Measurements from ENCODE around the gene PAM16.

PAM16 gene

DNA sequence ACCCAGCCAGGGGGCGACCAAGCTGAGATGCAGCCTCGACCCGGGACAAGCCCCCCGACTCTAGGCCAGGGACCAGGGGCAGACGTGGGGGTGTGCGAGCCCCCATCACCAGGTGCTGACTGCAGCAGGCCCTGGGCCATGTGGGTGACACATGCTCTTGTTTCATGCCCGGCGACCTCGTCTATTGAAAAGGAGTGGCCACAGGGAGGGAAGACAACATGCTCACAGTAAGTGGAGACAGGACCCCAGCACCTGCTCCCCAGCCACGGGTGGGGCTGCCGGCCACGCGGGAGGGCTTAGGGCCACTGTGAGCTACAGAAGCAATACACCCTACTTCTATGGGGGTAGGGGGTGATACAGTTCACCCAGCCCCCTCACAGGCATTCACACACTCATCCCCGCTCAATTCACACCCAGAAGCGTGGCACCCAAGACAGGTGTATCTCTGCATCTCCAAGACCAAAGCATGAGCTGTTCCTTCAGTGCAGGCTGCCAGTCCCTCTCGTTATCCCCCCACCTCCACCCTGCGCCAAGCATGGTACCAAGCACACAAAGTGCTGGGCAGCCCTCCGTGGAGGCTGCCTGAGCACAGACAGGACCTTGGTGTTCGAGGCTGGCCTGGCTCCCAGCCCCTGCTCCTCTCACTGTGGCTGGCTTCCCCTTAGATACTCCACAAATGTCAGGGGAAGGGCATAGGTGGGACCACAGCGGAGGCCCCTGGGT, 34.1 kb upstream of the PAM16 start:
- no peak for DNase-seq
- in situ Hi-C loops (cut with HindIII; ENCODE audit: low pct_ligation_motif_present, low pct_unique_long_range_greater_than_20kb, low sequenced_read_pairs) = no loop called here

DNA sequence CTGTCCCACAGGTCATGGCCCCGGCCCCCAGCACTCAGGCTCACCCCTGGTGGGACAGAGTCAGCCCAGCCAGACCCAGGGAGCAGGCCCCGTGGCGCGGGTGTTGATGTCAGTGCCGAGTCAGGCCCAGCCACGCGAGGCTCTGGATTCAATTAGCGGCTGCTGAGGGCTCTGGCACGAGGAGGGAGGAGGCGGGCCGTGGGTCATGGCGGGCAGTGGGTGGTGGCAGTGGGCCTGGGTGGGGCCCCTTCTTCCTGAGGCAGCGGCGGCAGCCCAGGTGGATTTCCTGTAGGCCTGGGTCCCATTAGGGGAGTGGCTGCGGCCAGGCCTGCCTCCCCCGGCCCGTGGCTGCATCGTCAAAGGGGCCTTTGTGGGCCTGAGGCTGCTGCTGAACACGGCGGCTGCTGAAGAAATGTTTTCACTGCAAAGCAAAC, 33.4 kb upstream of the PAM16 start:
- no peak for DNase-seq
- in situ Hi-C loops (cut with HindIII; ENCODE audit: low pct_ligation_motif_present, low pct_unique_long_range_greater_than_20kb, low sequenced_read_pairs) = no loop called here

DNA sequence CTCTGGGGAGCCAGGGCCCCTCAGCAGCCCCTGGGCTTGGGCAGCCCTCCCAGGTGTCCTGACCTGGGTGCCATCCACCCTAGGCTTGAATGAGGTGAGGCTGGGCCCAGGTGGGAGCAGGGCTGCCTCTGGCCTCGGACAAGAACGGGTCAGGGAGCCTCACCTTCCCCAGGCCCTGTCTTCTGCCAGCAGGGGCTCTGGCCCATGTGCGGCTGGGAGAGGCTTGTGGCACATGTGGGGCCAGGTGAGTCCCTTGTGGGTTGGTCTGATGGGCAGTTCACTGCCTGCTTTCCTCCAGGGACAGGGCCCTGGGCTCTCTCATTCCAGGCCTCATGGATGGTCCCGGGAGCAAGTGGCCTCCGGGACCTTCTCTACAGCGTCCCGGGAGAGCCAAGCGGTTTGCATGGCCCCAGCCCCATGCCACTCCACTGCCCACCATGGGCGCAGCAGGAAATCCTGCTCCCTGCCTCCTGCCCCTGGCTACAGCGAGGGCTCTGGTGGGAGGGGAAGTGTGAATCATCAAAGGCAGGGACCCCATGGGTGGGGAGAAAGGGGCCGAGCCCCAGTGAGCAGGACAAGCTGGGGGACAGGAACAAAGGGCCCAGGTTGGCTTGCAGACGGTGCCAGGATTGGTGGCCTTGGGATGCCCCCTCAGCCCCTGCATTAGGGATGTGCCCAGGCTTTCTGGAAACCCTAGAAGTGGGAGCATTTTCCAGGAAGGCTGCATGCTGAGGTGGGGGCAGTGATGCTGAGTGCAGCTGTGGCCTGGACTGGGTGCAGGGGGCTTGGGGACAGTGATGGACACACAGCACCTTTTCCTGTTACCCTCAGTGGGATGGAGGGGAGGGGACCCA, 32.7 kb upstream of the PAM16 start:
- no peak for DNase-seq
- in situ Hi-C loops (cut with HindIII; ENCODE audit: low pct_ligation_motif_present, low pct_unique_long_range_greater_than_20kb, low sequenced_read_pairs) = no loop called here

DNA sequence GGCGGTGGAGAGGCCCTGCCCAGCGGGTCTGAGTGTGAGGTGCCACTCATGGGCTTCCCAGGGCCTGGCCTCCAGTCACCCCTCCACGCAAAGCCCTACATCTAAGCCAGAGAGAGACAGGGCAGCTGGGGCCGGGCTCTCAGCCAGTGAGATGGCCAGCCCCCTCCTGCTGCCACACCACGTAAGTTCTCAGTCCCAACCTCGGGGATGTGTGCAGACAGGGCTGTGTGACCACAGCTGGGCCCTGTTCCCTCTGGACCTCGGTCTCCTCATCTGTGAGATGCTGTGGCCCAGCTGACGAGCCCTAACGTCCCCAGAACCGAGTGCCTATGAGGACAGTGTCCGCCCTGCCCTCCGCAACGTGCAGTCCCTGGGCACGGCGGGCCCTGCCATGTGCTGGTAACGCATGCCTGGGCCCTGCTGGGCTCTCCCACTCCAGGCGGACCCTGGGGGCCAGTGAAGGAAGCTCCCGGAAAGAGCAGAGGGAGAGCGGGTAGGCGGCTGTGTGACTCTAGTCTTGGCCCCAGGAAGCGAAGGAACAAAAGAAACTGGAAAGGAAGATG, 31.8 kb upstream of the PAM16 start:
- DNase-seq = no peak
- in situ Hi-C loops (cut with HindIII; ENCODE audit: low pct_ligation_motif_present, low pct_unique_long_range_greater_than_20kb, low sequenced_read_pairs) = no loop called here

DNA sequence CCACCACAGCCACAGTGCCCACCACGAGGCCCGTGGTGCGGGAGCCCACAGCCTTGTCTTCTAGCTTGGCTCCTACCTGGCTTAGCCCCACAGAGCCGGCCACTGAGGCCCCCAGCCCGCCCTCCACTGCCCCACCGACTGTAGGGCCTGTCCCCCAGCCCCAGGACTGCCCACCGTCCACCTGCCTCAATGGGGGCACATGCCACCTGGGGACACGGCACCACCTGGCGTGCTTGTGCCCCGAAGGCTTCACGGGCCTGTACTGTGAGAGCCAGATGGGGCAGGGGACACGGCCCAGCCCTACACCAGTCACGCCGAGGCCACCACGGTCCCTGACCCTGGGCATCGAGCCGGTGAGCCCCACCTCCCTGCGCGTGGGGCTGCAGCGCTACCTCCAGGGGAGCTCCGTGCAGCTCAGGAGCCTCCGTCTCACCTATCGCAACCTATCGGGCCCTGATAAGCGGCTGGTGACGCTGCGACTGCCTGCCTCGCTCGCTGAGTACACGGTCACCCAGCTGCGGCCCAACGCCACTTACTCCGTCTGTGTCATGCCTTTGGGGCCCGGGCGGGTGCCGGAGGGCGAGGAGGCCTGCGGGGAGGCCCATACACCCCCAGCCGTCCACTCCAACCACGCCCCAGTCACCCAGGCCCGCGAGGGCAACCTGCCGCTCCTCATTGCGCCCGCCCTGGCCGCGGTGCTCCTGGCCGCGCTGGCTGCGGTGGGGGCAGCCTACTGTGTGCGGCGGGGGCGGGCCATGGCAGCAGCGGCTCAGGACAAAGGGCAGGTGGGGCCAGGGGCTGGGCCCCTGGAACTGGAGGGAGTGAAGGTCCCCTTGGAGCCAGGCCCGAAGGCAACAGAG, 31.0 kb upstream of the PAM16 start:
- no peak for DNase-seq

DNA sequence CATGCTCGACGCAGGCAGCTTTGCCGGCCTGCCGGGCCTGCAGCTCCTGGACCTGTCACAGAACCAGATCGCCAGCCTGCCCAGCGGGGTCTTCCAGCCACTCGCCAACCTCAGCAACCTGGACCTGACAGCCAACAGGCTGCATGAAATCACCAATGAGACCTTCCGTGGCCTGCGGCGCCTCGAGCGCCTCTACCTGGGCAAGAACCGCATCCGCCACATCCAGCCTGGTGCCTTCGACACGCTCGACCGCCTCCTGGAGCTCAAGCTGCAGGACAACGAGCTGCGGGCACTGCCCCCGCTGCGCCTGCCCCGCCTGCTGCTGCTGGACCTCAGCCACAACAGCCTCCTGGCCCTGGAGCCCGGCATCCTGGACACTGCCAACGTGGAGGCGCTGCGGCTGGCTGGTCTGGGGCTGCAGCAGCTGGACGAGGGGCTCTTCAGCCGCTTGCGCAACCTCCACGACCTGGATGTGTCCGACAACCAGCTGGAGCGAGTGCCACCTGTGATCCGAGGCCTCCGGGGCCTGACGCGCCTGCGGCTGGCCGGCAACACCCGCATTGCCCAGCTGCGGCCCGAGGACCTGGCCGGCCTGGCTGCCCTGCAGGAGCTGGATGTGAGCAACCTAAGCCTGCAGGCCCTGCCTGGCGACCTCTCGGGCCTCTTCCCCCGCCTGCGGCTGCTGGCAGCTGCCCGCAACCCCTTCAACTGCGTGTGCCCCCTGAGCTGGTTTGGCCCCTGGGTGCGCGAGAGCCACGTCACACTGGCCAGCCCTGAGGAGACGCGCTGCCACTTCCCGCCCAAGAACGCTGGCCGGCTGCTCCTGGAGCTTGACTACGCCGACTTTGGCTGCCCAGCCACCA, 30.2 kb upstream of the PAM16 start:
- in situ Hi-C loops (cut with HindIII; ENCODE audit: low pct_ligation_motif_present, low pct_unique_long_range_greater_than_20kb, low sequenced_read_pairs) = no loop called here
- DNase-seq = no peak

More for the DNA sequence above, 31.0 kb upstream of the PAM16 start:
- in situ Hi-C loops (cut with HindIII; ENCODE audit: low pct_ligation_motif_present, low pct_unique_long_range_greater_than_20kb, low sequenced_read_pairs) = no loop called here

DNA sequence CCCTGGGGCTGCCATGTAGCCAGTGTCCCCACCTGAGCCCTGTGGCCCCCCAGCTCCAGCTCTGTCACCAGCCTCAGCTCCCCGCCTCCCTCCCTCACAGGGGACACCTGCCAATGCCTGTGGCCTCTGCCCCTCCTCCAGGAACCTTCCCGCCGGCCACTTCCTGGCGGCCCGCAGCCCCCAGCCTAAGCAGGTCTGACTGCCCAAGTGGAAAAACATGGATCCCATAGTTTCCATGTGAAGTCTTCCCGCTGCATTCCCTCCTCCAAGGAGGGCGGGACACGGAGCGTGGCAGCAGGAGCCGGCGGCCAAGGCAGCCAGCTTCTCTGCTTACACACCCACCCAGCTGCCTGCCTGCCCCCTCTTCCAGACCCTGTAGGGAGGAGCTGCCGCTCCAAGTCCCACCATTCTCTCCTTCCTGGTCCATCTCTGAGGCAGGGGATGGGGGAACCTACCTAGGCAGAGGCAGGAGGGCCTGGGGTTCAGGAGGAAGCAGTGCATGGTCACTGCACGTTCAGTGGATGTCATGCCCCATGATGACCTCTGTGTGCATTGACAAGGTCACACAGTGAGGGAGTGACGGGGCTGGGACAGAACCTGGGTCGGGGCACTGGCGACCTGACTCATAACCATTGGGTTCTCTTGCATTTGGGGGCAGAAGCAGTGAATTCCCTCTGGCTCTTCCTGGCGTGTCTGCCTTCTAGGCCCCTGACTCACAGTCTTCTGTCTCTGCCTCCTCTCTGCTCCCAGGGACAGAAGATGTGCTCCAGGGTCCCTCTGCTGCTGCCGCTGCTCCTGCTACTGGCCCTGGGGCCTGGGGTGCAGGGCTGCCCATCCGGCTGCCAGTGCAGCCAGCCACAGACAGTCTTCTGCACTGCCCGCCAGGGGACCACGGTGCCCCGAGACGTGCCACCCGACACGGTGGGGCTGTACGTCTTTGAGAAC, 29.3 kb upstream of the PAM16 start:
- DNase-seq = no peak
- in situ Hi-C loops (cut with HindIII; ENCODE audit: low pct_ligation_motif_present, low pct_unique_long_range_greater_than_20kb, low sequenced_read_pairs) = no loop called here

DNA sequence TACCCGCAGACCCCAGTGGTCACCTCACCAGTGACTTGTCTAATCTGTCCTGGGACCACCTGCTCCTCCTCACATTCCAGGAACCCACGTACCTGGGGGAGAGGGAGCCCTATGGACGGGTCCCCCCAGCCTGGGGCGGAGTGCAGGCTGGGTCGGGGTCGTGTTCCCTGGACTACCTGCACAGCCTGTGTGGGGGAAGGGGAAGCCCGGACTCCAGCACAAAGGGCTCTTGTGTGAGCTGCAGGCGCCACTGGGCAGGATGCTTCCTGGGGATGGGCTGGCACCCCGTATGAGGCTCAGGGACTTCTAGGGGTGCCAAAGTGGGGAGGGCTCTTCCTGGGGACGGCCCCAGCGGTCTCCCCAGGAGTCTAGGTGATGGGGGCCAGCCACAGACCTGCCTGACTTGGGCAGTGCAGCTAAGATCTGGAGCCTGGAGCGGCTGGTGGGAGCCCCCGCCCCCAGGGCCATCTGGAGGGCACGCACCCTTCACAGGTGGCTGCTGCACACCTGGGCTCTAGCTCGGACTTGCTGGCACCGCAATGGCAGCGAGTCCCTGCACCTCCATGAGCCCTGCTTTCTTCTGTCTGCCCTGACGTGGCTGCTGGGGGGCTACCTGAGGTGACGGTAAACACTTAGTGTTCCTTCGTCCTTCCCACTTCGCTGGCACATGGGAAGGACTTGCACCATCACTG, 28.0 kb upstream of the PAM16 start:
- DNase-seq = no peak
- in situ Hi-C loops (cut with HindIII; ENCODE audit: low pct_ligation_motif_present, low pct_unique_long_range_greater_than_20kb, low sequenced_read_pairs) = no loop called here

DNA sequence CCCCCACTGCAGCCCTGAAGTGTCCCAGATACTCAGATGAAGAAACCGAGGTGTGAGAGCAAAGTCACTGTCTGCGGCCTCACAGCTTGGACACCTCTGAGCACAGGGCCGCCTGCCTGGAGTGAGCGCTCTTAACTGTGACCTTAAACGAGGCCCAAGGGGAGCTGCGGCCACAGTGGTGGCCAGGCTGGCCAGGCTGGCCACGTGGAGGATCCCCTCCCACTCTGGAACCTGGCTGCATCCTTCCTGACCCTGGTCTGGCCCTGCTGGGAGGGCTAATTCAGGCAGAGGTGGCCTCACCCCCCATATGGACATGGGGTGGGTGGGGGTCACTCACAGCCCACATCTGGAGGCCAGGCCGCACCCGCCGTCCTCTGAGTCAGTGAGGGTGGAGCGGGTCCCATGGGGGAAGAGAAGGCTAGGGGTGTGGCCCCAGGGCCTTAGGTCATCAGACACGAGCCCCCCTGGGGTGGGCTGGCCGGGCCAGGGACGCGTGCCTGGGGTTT, 27.1 kb upstream of the PAM16 start:
- DNase-seq = no peak

DNA sequence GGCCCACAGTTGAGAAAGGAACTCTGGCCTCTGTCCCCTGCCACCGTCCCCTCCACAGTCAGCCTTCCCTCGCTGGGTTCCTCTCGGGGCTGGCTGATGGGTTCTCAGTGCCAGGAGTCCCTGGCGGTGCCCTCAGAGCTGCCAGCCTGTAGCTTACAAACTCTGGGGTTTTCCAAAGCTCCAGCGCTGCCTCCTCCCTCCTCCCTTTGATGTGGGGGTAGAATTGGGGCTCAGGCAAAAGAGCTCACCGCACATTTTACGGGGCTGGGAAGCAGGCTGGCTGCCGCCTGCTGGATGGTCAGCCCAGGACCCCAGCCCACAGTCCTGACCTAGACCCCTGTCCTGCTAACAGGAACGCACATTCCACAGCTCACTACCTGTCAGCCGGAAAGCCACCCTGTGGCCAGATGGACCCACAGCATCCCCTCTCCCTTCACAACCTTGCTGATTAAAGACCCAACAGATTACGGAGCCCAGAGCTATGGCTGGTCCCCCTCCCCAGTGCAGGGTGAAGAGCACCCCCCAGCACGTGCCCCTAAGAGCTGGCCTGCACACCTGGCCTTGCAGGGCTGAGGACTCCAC, 26.5 kb upstream of the PAM16 start:
- DNase-seq = no peak
- in situ Hi-C loops (cut with HindIII; ENCODE audit: low pct_ligation_motif_present, low pct_unique_long_range_greater_than_20kb, low sequenced_read_pairs) = no loop called here

More for the DNA sequence above, 27.1 kb upstream of the PAM16 start:
- in situ Hi-C loops (cut with HindIII; ENCODE audit: low pct_ligation_motif_present, low pct_unique_long_range_greater_than_20kb, low sequenced_read_pairs) = no loop called here

DNA sequence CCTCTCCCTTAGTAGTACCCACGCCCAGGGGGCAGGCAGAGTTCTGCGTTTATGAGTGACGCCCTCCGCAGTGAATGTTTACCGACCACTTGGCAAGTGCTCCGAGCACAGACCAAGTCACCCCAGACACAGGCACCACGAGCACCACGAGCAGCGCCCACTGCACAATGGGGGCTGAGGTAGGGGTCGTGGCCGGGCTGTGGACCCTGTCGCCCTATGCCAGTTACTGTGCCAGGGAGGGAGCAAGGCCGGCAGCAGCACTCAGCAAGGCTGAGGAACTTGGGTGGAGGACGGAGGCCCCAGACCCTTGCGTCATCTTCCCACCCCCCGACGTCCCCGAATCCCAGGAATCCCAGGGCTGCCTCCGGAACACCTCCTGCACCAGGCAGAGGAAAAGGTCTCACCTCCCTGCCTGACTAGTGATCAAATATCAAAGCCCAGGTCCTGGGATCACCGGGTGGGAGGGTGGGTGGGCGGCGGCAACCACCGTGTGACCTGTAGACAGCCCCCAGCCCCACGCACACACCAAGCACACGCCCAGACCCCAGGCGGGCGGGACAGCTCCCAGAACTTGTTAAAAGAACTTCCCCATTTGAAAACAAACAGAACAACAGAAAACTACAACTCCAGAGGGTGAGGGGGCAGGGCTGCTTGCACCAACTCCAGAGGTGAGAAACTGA, 25.9 kb upstream of the PAM16 start:
- DNase-seq = no peak
- in situ Hi-C loops (cut with HindIII; ENCODE audit: low pct_ligation_motif_present, low pct_unique_long_range_greater_than_20kb, low sequenced_read_pairs) = no loop called here

DNA sequence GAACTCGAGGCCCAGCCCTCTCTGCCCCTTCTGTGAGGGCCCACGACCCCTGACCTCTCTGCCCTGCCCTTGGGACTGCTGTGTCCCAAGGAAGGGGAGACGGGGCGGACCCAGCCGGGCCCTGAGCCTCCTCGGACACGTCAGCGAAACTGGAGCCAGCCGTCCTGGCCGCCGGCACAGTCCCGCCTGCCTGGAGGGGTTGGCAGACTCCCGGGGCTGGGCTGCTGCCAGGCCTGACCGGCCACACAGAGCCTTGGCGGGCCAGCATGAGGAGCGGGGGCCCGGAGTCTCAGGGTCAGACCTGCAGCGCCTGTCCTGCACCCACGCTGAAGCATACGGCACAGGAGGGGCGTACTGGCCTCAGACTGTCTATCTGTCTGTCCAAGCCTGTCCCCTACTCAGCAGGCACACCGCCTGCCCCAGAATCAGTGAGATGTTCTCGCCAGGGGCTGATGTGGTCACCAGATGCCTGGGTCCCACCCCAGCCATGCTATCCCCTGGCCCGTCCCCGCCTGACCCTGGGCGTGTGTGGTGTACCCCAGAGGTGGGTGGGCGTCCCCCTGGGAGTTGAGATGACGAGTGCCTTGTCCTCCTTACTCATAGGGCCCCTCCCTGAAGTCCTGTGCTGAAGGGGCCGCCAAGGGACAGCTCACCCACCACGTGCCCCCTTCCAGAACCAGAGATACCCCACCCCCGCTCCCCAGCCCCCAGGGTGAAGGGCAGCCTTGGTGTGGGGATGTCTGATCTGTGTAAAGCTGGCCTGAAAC, 25.2 kb upstream of the PAM16 start:
- no peak for DNase-seq

DNA sequence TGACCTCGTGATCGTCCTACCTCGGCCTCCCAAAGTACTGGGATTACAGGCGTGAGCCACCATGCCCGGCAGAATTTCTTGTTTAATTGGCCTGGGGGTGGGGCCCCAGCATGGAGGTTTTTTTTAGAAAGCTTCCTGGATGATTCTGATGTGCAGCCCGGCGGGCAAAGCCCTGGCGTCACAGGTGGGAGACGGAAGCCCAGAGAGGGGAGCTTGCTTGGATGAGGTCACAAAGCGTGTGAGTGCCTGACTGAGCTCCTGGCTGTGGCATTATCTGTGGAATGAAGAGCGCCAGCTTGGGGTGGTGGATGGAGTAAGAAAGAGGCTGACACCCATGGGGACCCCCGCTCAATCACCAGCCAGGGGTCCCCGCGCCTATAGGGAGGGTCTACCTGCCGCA, 24.6 kb upstream of the PAM16 start:
- DNase-seq = no peak
- in situ Hi-C loops (cut with HindIII; ENCODE audit: low pct_ligation_motif_present, low pct_unique_long_range_greater_than_20kb, low sequenced_read_pairs) = no loop called here

More for the DNA sequence above, 25.2 kb upstream of the PAM16 start:
- in situ Hi-C loops (cut with HindIII; ENCODE audit: low pct_ligation_motif_present, low pct_unique_long_range_greater_than_20kb, low sequenced_read_pairs) = no loop called here

DNA sequence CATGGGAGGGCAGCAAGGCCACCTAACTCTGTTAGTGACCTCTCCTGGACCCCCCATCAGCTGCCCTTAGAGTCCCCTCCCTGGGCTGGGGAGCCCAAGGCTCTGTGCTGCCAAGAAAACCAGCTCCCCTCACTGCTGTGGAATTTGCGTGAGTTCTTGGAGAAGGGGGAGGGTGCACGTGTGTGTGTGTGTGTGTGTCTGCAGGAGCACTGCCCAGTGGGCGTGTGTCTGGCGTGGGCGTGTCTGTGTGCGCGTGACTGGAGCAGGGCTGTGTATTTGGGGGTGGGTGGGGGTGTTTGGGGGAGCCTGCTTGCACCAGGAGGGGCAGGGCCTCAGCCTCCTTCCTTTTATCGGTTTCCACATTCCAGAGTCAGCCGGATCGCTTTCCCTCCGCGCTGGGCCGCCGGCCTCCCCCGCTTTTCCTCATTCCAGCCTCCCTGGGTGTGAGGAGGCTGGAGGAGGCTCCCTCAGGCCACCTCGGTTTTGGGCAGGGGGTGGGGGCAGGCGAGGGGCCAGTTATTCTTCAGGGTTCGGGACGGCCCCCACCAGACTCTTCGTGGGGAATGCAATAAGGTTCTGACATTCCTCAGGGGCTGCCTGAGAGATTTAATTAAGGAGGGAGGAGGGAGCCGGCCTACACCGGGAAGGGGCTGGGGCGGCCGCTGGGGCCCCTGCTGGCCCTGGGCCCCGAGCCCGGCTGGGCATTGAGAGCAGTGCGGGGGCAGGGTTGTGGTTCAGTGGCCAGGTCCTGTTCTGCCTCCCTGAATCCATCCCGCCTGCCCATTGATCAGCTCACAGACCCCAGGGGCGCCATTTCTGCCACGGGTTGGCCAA, 23.0 kb upstream of the PAM16 start:
- peak; percentile 83 for DNase-seq
- in situ Hi-C loops (cut with HindIII; ENCODE audit: low pct_ligation_motif_present, low pct_unique_long_range_greater_than_20kb, low sequenced_read_pairs) = no loop called here
